SH-SY5Y (cell line): ENCODE data around the gene SPON2.

ENCODE experiments used
- GATA2 ChIP-seq: IDR thresholded peaks from 2 replicates; pipeline ENCODE4 v1.6.1; 2011; ENCODE audit warnings: mild to moderate bottlenecking, low read depth, low read length
- GATA3 ChIP-seq: IDR thresholded peaks from 2 replicates; pipeline ENCODE4 v1.6.1; 2011; ENCODE audit warnings: low read depth, mild to moderate bottlenecking, low read length, moderate library complexity

- no peak for TF ChIP-seq GATA3
- no peak for TF ChIP-seq GATA2
These were observed 41.8 kb downstream of the SPON2 start for GRCh38 chr4:1130316-1131186.
